ENCODE measurements around the gene PLXNC1.

Gene PLXNC1

GRCh38 chr12:94265539-94265938 is 117.2 kb downstream of the PLXNC1 start:
- DNase-seq (ENCODE audit: low spot score): peak; percentile 37

- DNase-seq (ENCODE audit: low spot score): peak; percentile 57
Observed at GRCh38 chr12:94265966-94266745, 117.8 kb downstream of the PLXNC1 start.

GRCh38 chr12:94266796-94267536 is 118.6 kb downstream of the PLXNC1 start:
- DNase-seq (ENCODE audit: low spot score): peak; percentile 76

- DNase-seq (ENCODE audit: low spot score): no peak
Observed at GRCh38 chr12:94267537-94267872, 119.1 kb downstream of the PLXNC1 start.

- peak; percentile 12 for DNase-seq (ENCODE audit: low spot score)
Observed at GRCh38 chr12:94267921-94268471, 119.6 kb downstream of the PLXNC1 start.

- no peak for DNase-seq (ENCODE audit: low spot score)
Observed at GRCh38 chr12:94269316-94269999, 121.1 kb downstream of the PLXNC1 start.

GRCh38 chr12:94271351-94271750 is 123.0 kb downstream of the PLXNC1 start:
- DNase-seq (ENCODE audit: low spot score): no peak

- no peak for DNase-seq (ENCODE audit: low spot score)
Observed at GRCh38 chr12:94272280-94272679, 123.9 kb downstream of the PLXNC1 start.

- no peak for DNase-seq (ENCODE audit: low spot score)
Observed at GRCh38 chr12:94273272-94273671, 124.9 kb downstream of the PLXNC1 start.

- no peak for DNase-seq (ENCODE audit: low spot score)
Observed at GRCh38 chr12:94276725-94277124, 128.3 kb downstream of the PLXNC1 start.

- no peak for DNase-seq (ENCODE audit: low spot score)
Observed at GRCh38 chr12:94277426-94278000, 129.1 kb downstream of the PLXNC1 start.

- DNase-seq (ENCODE audit: low spot score): no peak
Observed at GRCh38 chr12:94280063-94280462, 131.7 kb downstream of the PLXNC1 start.

GRCh38 chr12:94282675-94283074 is 134.3 kb downstream of the PLXNC1 start:
- DNase-seq (ENCODE audit: low spot score): no peak

GRCh38 chr12:94284046-94284445 is 135.7 kb downstream of the PLXNC1 start:
- DNase-seq (ENCODE audit: low spot score): no peak

- no peak for DNase-seq (ENCODE audit: low spot score)
Observed at GRCh38 chr12:94284859-94285258, 136.5 kb downstream of the PLXNC1 start.

GRCh38 chr12:94285943-94286582 is 137.7 kb downstream of the PLXNC1 start:
- no peak for DNase-seq (ENCODE audit: low spot score)

GRCh38 chr12:94286583-94287244 is 138.3 kb downstream of the PLXNC1 start:
- no peak for DNase-seq (ENCODE audit: low spot score)

- DNase-seq (ENCODE audit: low spot score): no peak
Observed at GRCh38 chr12:94287245-94287628, 138.9 kb downstream of the PLXNC1 start.

- peak; percentile 83 for DNase-seq (ENCODE audit: low spot score)
Observed at GRCh38 chr12:94289461-94290312, 141.3 kb downstream of the PLXNC1 start.

- no peak for DNase-seq (ENCODE audit: low spot score)
Observed at GRCh38 chr12:94290353-94290752, 142.0 kb downstream of the PLXNC1 start.
